GM12878 (cell line): Measurements from ENCODE around the gene MOGAT1. TPM values are rescaled to one million over a fixed set of nuclear protein-coding genes. Genes with fewer than 3 reads are reported as not detected.

Experiments
- ATAC-seq: fragments of 200-7000 bp; cut with Tn5 transposase; 3 replicates; pipeline ENCODE4 v1.9.1; 2020; ENCODE audit warnings: mild to moderate bottlenecking, moderate library complexity
- BruUV-seq: library from RNA; stranded (reverse); fragments of 400-500 nt; replicated peaks from 2 replicates; lab custom pipeline; 2021; lab: Mats Ljungman, UMichigan
- CTCF ChIA-PET: fragments of 300-600 bp; sonication (Branson Sonifier 250); formaldehyde crosslinking; extraction: SDS; loops from one replicate; lab custom pipeline; 2021; ENCODE audit warnings: inconsistent platforms; lab: Yijun Ruan, JAX
- POLR2A ChIA-PET: fragments of 350-600 bp; formaldehyde crosslinking; extraction: SDS; loops from one replicate; lab custom pipeline; 2021; ENCODE audit warnings: inconsistent platforms; lab: Charles Lee
- RAD21 ChIA-PET: fragments of 300-600 bp; sonication (Branson Sonifier 250); formaldehyde crosslinking; loops from one replicate; lab custom pipeline; 2023; ENCODE audit warnings: antibody characterized with exemption; ENCODE audit not compliant: unreplicated experiment; lab: Charles Lee
- SMC1A ChIA-PET: fragments of 300-600 bp; sonication (Branson Sonifier 250); formaldehyde crosslinking; loops from one replicate; lab custom pipeline; 2023; ENCODE audit not compliant: unreplicated experiment, uncharacterized antibody; lab: Charles Lee
- DNase-seq: peaks from one replicate; pipeline ENCODE4 v3.0.0-alpha.2; 2011; ENCODE audit warnings: low read depth, low spot score
- FAIRE-seq: peaks from 3 replicates; lab custom pipeline; 2011; peaks lifted over from hg19 to GRCh38; lab: Jason Lieb, UNC
- H2AFZ ChIP-seq: 2 replicates; pipeline ENCODE4 v1.6.0; 2011; ENCODE audit warnings: low read depth, low read length, control low read depth; ENCODE audit not compliant: control insufficient read depth
- H3K27ac ChIP-seq: 2 replicates; pipeline ENCODE4 v1.5.1; 2011; ENCODE audit warnings: control low read depth; ENCODE audit not compliant: control insufficient read depth, insufficient read depth
- H3K27me3 ChIP-seq, 2 experiments: replicated peaks in 1 of 2; 2 replicates each; pipeline versions ENCODE4 v1.6.0 to v1.6.1; 2011; ENCODE audit warnings: low read length in 1 of 2; ENCODE audit not compliant: control insufficient read depth in 2 of 2, insufficient read depth in 2 of 2
- H3K36me3 ChIP-seq, 2 experiments: 2 replicates each; pipeline ENCODE4 v1.5.1; 2011; ENCODE audit warnings: low read length in 1 of 2; ENCODE audit not compliant: control insufficient read depth in 2 of 2, insufficient read depth in 2 of 2
- H3K4me1 ChIP-seq: 2 replicates; pipeline ENCODE4 v1.6.1; 2011; ENCODE audit warnings: mild to moderate bottlenecking, low read length, moderate library complexity, mixed read lengths; ENCODE audit not compliant: control insufficient read depth, insufficient read depth
- H3K4me2 ChIP-seq: 2 replicates; pipeline ENCODE4 v1.6.0; 2011; ENCODE audit warnings: control low read depth; ENCODE audit not compliant: control insufficient read depth, insufficient read depth
- H3K4me3 ChIP-seq: fragments of 200-600 bp; sonication (generic); 2 replicates; pipeline ENCODE4 v1.5.1; 2016
- H3K79me2 ChIP-seq: 2 replicates; pipeline ENCODE4 v1.6.0; 2011; ENCODE audit warnings: low read length; ENCODE audit not compliant: control insufficient read depth, insufficient read depth
- H3K9ac ChIP-seq: 2 replicates; pipeline ENCODE4 v1.8.0; 2011; ENCODE audit warnings: low read length, control low read depth, mixed read lengths; ENCODE audit not compliant: control insufficient read depth, insufficient read depth
- H3K9me3 ChIP-seq: replicated peaks from 3 replicates; pipeline ENCODE4 v1.5.1; 2011; ENCODE audit warnings: mild to moderate bottlenecking, low read length; ENCODE audit not compliant: control insufficient read depth, insufficient read depth
- H4K20me1 ChIP-seq: 2 replicates; pipeline ENCODE4 v1.6.0; 2011; ENCODE audit not compliant: control insufficient read depth, insufficient read depth
- ASH2L ChIP-seq: fragments of 300-600, 200-600 bp; sonication (generic); IDR thresholded peaks from 2 replicates; pipeline ENCODE4 v1.6.1; 2017; ENCODE audit warnings: low read depth, mild to moderate bottlenecking, borderline replicate concordance
- CHD4 ChIP-seq: fragments of 200-600 bp; sonication (generic); IDR thresholded peaks from 2 replicates; pipeline ENCODE4 v1.6.1; 2016; ENCODE audit warnings: mild to moderate bottlenecking
- EP300 ChIP-seq, 2 experiments: fragments of 150-350 bp in 1 of 2; IDR thresholded peaks; 2 replicates each; pipeline ENCODE4 v1.6.1; 2011 to 2012; ENCODE audit warnings: low read depth in 2 of 2, low read length in 2 of 2, borderline replicate concordance in 1 of 2, improper control_type of control experiment in 1 of 2, inconsistent platforms in 1 of 2; ENCODE audit not compliant: control insufficient read depth in 1 of 2
- KDM1A ChIP-seq: fragments of 200-600 bp; sonication (generic); IDR thresholded peaks from 2 replicates; pipeline ENCODE4 v1.6.1; 2016; ENCODE audit warnings: borderline replicate concordance
- POLR2A ChIP-seq: IDR thresholded peaks from 2 replicates; pipeline ENCODE4 v1.6.1; 2011; ENCODE audit warnings: low read depth, mild to moderate bottlenecking, low read length
- RAD51 ChIP-seq: fragments of 450-650 bp; IDR thresholded peaks from 2 replicates; pipeline ENCODE4 v1.6.1; 2016; ENCODE audit warnings: moderate library complexity, mild to moderate bottlenecking, inconsistent platforms
- RBBP5 ChIP-seq: fragments of 200-600 bp; sonication (generic); conservative IDR thresholded peaks from 2 replicates; pipeline ENCODE4 v1.6.1; 2016
- TBL1XR1 ChIP-seq: IDR thresholded peaks from 2 replicates; pipeline ENCODE4 v1.6.1; 2012; ENCODE audit warnings: low read depth, low read length, improper control_type of control experiment
- ZNF622 ChIP-seq: fragments of 450-650 bp; IDR thresholded peaks from 2 replicates; pipeline ENCODE4 v1.6.1; 2017; ENCODE audit warnings: mild to moderate bottlenecking, inconsistent platforms
- ZZZ3 ChIP-seq: IDR thresholded peaks from 2 replicates; pipeline ENCODE4 v1.6.1; 2011; ENCODE audit warnings: low read depth; ENCODE audit not compliant: control insufficient read depth, insufficient read length
- WGBS: methylation state at CpG from one replicate; pipeline ENCODE4 v1.1.6; 2016; ENCODE audit warnings: low lambda C conversion rate; ENCODE audit not compliant: insufficient replicate concordance, insufficient coverage; ENCODE audit errors: missing lambda C conversion rate; 5-methylcytosine and 5-hydroxymethylcytosine counted together
- in situ Hi-C: fragments of 300-500 bp; cut with MboI; formaldehyde crosslinking; loops from 9 replicates; pipeline ENCODE4 v1.14.3; 2018; ENCODE audit warnings: mixed read lengths
- intact Hi-C: fragments of 100-400 bp; cut with micrococcal nuclease; formaldehyde crosslinking; loops from one replicate; pipeline ENCODE4 v1.14.2; 2022; ENCODE audit not compliant: unreplicated experiment
- polyA plus RNA-seq, 11 experiments: library from polyadenylated mRNA; depleted of rRNA in 4 of 11; unstranded in 6 of 11; stranded (reverse) in 5 of 11; fragments of >200 nt; fragmentation: Nextera tagmentation in 4 of 11; fragmentation: Illumina TruSeq in 1 of 11; extraction: Ambion mirVana in 4 of 11; extraction: Trizol in 1 of 11; gene quantifications; 1 replicate in 1 of 11; 2 replicates in 10 of 11; pipeline versions ENCODE4 v1.2.1 to v1.2.3, GENCODE V29; 2011 to 2016; ENCODE audit warnings: inconsistent platforms in 2 of 11, missing spikeins in 2 of 11, low read depth in 1 of 11
- total RNA-seq, 4 experiments: library from RNA; depleted of rRNA in 3 of 4; stranded (reverse); fragments of >200 nt in 3 of 4; fragmentation: Illumina TruSeq in 1 of 4; extraction: Trizol in 1 of 4; gene quantifications; 2 replicates each; pipeline versions ENCODE4 v1.2.1 to v1.2.3, GENCODE V29; 2013 to 2021
- TF ChIP-seq, protein P1 (sequence below): IDR thresholded peaks from 2 replicates; pipeline ENCODE4 v1.6.1; 2011; ENCODE audit warnings: low read depth, low read length, improper control_type of control experiment, borderline replicate concordance
- TF ChIP-seq, protein P2 (sequence below): fragments of 450-650 bp; IDR thresholded peaks from 2 replicates; pipeline ENCODE4 v1.6.1; 2017; ENCODE audit warnings: mild to moderate bottlenecking, low read depth, inconsistent platforms; ENCODE audit not compliant: poor library complexity, severe bottlenecking
- TF ChIP-seq, protein P3 (sequence below): fragments of 450-650 bp; IDR thresholded peaks from 2 replicates; pipeline ENCODE4 v1.6.1; 2017; ENCODE audit warnings: borderline replicate concordance

The MOGAT1 gene
- total and polyA plus RNA-seq, 10 of the 15 experiments (the other 5 are each of a cell fraction or from before 2014, with no cell fraction given): not detected

DNA sequence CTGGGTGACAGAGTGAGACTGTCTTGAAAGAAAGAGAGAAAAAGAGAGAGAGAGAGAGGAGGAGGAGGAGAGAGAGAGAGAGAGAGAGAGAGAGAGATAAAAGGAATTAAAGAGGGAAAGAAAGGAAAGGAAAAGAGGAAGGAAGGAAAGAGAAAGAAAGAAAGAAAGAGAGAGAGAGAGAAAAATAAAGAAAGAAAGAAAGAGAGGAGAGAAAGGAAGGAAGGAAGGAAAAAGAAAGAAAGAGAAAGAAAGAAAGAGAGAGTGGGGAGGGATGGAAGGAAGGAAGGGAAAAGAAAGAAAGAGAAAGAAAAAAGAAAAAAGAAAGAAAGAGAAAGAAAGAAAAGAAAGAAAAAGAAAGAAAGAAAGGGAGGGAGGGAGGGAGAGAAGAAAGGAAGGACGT is 29.8 kb downstream of the MOGAT1 start:
- no peaks in the 10 kb centered on the region for H3K4me1 ChIP-seq
- FAIRE-seq (no peak), DNase-seq (no peak), ATAC-seq (no peak)
- in situ Hi-C loops (no loop called here), intact Hi-C loops (no loop called here)
- WGBS: 0% methylated on average over 1 of the region's 1 CpG
- TF ChIP-seq RAD51 (no peak), ZZZ3 (no peak), POLR2A (no peak), KDM1A (no peak), EP300 (IDR thresholded peaks at IDR 0.05; ENCODE audit: borderline replicate concordance in 1 of 2, control insufficient read depth in 1 of 2, low read depth in 2 of 2, low read length in 2 of 2) (no peak), ASH2L (no peak), CHD4 (no peak), ZNF622 (no peak), TBL1XR1 (no peak), RBBP5 (no peak)
- TF ChIP-seq, protein P1, sequence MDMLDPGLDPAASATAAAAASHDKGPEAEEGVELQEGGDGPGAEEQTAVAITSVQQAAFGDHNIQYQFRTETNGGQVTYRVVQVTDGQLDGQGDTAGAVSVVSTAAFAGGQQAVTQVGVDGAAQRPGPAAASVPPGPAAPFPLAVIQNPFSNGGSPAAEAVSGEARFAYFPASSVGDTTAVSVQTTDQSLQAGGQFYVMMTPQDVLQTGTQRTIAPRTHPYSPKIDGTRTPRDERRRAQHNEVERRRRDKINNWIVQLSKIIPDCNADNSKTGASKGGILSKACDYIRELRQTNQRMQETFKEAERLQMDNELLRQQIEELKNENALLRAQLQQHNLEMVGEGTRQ: no peak
- TF ChIP-seq, protein P2, sequence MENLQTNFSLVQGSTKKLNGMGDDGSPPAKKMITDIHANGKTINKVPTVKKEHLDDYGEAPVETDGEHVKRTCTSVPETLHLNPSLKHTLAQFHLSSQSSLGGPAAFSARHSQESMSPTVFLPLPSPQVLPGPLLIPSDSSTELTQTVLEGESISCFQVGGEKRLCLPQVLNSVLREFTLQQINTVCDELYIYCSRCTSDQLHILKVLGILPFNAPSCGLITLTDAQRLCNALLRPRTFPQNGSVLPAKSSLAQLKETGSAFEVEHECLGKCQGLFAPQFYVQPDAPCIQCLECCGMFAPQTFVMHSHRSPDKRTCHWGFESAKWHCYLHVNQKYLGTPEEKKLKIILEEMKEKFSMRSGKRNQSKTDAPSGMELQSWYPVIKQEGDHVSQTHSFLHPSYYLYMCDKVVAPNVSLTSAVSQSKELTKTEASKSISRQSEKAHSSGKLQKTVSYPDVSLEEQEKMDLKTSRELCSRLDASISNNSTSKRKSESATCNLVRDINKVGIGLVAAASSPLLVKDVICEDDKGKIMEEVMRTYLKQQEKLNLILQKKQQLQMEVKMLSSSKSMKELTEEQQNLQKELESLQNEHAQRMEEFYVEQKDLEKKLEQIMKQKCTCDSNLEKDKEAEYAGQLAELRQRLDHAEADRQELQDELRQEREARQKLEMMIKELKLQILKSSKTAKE: no peak
- TF ChIP-seq, protein P3, sequence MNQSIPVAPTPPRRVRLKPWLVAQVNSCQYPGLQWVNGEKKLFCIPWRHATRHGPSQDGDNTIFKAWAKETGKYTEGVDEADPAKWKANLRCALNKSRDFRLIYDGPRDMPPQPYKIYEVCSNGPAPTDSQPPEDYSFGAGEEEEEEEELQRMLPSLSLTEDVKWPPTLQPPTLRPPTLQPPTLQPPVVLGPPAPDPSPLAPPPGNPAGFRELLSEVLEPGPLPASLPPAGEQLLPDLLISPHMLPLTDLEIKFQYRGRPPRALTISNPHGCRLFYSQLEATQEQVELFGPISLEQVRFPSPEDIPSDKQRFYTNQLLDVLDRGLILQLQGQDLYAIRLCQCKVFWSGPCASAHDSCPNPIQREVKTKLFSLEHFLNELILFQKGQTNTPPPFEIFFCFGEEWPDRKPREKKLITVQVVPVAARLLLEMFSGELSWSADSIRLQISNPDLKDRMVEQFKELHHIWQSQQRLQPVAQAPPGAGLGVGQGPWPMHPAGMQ: no peak
- H4K20me1 ChIP-seq: no peaks in the 10 kb centered on the region
- CTCF ChIA-PET: interaction anchor here (1.2 kb wide), 1 partner anchor 10 kb away, joined by 3 read pairs; no protein-coding TSS in a partner anchor
- no peaks in the 10 kb centered on the region for H3K9me3 ChIP-seq
- H3K27me3 ChIP-seq: no peaks in the 10 kb centered on the region
- H3K27ac ChIP-seq: no peak overlapping the region
- H3K79me2 ChIP-seq: no peaks in the 10 kb centered on the region
- no peak overlapping the region for H3K4me3 ChIP-seq
- SMC1A ChIA-PET: no interaction called here
- H3K9ac ChIP-seq: no peak overlapping the region
- RAD21 ChIA-PET: no interaction called here
- BruUV-seq: no TSS peak
- H3K36me3 ChIP-seq: no peaks in the 10 kb centered on the region
- H2AFZ ChIP-seq: no peak overlapping the region
- POLR2A ChIA-PET: no interaction called here
- no peak overlapping the region for H3K4me2 ChIP-seq
